ENCODE measurements around the gene DGCR8.

Gene DGCR8

DNA sequence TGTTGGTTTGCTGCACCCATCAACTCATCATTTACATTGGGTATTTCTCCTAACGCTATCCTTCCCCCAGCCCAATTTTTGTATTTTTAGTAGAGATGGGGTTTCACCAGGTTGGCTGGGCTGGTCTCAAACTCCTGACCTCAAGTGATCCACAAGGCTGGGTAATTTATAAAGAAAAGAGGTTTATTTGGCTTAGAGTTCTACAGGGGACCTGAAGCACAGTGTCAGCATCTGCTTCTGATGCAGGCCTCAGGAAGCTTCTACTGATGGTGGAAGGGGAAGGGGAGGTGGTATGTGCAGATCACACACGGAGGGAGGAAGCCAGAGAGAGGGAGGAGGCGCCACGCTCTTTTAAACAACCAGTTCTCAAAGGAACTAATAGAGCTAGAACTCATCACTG lies 33.3 kb upstream of the DGCR8 start:
- DNase-seq (ENCODE audit: extremely low spot score): no peak
- ChIA-PET POLR2A (no interaction called here), CTCF (no interaction called here)
- no peak for TF ChIP-seq L3MBTL2 (conservative IDR thresholded peaks at IDR 0.05)
- no peak for TF ChIP-seq FOXK2 (IDR thresholded peaks at IDR 0.05)
- no peak for TF ChIP-seq ARNT (IDR thresholded peaks at IDR 0.05)
- TF ChIP-seq LEF1 (IDR thresholded peaks at IDR 0.05; ENCODE audit: borderline replicate concordance): no peak
- TF ChIP-seq SUZ12 (IDR thresholded peaks at IDR 0.05): no peak
- no peak for TF ChIP-seq CTBP1 (IDR thresholded peaks at IDR 0.05; ENCODE audit: borderline replicate concordance)
- TF ChIP-seq ELF4 (IDR thresholded peaks at IDR 0.05): no peak
- no peak for TF ChIP-seq NFRKB (IDR thresholded peaks at IDR 0.05)
- TF ChIP-seq, protein P1, sequence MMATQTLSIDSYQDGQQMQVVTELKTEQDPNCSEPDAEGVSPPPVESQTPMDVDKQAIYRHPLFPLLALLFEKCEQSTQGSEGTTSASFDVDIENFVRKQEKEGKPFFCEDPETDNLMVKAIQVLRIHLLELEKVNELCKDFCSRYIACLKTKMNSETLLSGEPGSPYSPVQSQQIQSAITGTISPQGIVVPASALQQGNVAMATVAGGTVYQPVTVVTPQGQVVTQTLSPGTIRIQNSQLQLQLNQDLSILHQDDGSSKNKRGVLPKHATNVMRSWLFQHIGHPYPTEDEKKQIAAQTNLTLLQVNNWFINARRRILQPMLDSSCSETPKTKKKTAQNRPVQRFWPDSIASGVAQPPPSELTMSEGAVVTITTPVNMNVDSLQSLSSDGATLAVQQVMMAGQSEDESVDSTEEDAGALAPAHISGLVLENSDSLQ (IDR thresholded peaks at IDR 0.05): no peak
- TF ChIP-seq BHLHE40 (IDR thresholded peaks at IDR 0.05; ENCODE audit: borderline replicate concordance): no peak
- TF ChIP-seq FOXM1 (IDR thresholded peaks at IDR 0.05; ENCODE audit: borderline replicate concordance): no peak
- TF ChIP-seq SP1 (IDR thresholded peaks at IDR 0.05): no peak

DNA sequence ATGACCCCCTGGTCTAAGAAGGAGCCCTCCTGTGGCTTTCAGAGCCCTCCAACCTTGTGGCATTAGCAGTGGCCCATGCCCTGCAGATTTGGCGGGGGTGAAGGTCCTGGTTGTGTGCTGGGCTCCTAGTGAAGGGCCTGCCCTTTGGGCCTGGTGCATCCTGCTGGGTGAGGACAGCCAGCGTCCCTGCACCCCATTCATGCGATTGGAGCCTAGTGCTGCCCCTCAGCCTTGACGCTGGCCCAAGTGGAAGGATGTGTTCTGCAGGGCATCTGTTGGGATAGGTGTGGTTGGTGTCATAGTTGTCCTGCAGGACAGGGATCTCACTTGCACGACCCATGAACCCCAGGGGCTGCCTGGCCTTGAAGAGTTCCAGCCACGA lies 28.1 kb upstream of the DGCR8 start:
- CTCF ChIA-PET: no interaction called here
- DNase-seq (ENCODE audit: extremely low spot score): no peak
- TF ChIP-seq L3MBTL2 (conservative IDR thresholded peaks at IDR 0.05) (no peak), ELF4 (IDR thresholded peaks at IDR 0.05) (no peak), FOXA1 (IDR thresholded peaks at IDR 0.05) (no peak), BHLHE40 (IDR thresholded peaks at IDR 0.05; ENCODE audit: borderline replicate concordance) (no peak), ARNT (IDR thresholded peaks at IDR 0.05) (no peak), TARDBP (IDR thresholded peaks at IDR 0.05) (no peak), FOXK2 (IDR thresholded peaks at IDR 0.05) (no peak), FOXM1 (IDR thresholded peaks at IDR 0.05; ENCODE audit: borderline replicate concordance) (no peak), SP1 (IDR thresholded peaks at IDR 0.05) (no peak)
- POLR2A ChIA-PET: no interaction called here

DNA sequence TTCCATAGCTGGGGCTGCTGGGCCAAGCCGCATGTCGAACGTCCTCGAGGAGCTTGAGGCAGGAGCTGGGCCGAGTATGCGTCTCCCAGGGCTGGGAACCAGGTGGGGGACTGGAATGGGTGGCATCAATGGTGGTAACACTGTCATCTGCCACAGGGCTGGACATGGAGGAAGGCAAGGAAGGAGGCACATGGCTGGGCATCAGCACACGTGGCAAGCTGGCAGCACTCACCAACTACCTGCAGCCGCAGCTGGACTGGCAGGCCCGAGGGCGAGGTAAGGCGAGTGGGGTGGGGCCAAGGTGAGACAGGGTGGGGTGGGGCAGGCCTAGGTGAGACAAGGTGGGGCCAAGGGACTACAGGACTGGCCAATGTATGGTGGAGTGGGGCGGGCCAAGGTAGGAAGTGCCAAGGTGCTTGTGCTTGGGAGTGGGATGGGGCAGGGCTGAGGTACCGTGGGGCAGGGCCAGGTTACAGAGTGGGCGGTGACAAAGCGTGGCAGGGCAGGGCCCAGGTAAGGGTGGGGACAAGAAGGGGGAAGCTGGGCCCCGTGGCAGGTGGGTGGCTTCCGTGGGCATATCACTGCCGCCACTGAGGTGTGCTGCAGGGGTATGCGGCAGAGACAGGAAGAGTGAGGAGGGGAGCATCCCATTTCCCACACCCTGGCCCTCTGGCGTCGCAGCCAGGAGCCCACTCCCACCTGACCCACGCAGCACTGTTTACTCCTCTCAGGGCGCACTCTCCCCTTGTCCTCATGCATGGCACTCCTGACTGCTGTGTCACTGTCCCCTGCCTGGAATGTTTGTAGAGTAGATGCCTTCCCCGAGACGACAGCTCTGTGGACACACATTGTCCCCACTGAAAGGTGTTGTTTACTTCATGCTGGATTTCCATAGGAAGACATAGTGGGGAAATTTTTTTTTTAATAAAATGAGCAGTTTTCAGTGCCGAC lies 27.5 kb upstream of the DGCR8 start:
- CTCF ChIA-PET: no interaction called here
- POLR2A ChIA-PET: no interaction called here
- no peak for DNase-seq (ENCODE audit: extremely low spot score)
- no peak for TF ChIP-seq FOXM1 (IDR thresholded peaks at IDR 0.05; ENCODE audit: borderline replicate concordance)
- TF ChIP-seq SUZ12 (IDR thresholded peaks at IDR 0.05): no peak
- TF ChIP-seq ZNF384 (IDR thresholded peaks at IDR 0.05): no peak
- no peak for TF ChIP-seq L3MBTL2 (conservative IDR thresholded peaks at IDR 0.05)
- TF ChIP-seq BHLHE40 (IDR thresholded peaks at IDR 0.05; ENCODE audit: borderline replicate concordance): no peak
- TF ChIP-seq LEF1 (IDR thresholded peaks at IDR 0.05; ENCODE audit: borderline replicate concordance): no peak
- TF ChIP-seq CTBP1 (IDR thresholded peaks at IDR 0.05; ENCODE audit: borderline replicate concordance): no peak
- no peak for TF ChIP-seq TARDBP (IDR thresholded peaks at IDR 0.05)
- TF ChIP-seq, protein P1 (IDR thresholded peaks at IDR 0.05): no peak
- TF ChIP-seq ELF4 (IDR thresholded peaks at IDR 0.05): no peak
- no peak for TF ChIP-seq HDGF (IDR thresholded peaks at IDR 0.05; ENCODE audit: borderline replicate concordance)
- no peak for TF ChIP-seq FOXA1 (IDR thresholded peaks at IDR 0.05)

DNA sequence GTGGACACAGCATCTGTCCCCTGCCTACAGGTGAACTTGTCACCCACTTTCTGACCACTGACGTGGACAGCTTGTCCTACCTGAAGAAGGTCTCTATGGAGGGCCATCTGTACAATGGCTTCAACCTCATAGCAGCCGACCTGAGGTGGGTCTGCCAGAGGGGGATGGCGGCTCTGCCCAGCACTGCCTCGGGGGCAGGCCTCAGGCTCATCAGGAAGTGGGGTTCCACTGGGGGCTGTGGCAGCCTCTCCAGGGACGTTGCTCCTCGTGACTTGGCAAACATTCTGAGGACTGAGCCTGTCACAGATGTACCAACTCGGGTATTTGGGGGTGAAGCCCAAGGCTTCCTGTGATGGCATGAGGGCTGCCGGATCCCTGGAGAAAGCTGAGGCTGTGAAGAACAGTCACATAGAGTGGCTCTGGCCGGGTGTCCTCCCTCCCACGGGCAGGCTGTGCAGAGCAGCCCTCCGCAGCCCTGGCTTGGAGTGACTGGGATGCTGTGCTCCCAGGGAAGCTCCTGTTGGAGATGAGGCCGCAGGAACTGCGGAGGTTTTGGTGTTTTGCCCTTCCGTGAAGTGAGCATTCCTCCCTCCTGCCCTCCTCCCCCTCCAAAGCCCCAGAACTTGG lies 26.5 kb upstream of the DGCR8 start:
- POLR2A ChIA-PET: no interaction called here
- CTCF ChIA-PET: no interaction called here
- TF ChIP-seq FOXK2 (IDR thresholded peaks at IDR 0.05) (no peak), NFRKB (IDR thresholded peaks at IDR 0.05) (no peak), FOXA1 (IDR thresholded peaks at IDR 0.05) (no peak), SP1 (IDR thresholded peaks at IDR 0.05) (no peak), FOXM1 (IDR thresholded peaks at IDR 0.05; ENCODE audit: borderline replicate concordance) (no peak), BHLHE40 (IDR thresholded peaks at IDR 0.05; ENCODE audit: borderline replicate concordance) (no peak), ZNF384 (IDR thresholded peaks at IDR 0.05) (no peak), ARNT (IDR thresholded peaks at IDR 0.05) (no peak), ELF4 (IDR thresholded peaks at IDR 0.05) (no peak), SUZ12 (IDR thresholded peaks at IDR 0.05) (no peak), CTBP1 (IDR thresholded peaks at IDR 0.05; ENCODE audit: borderline replicate concordance) (no peak), HDGF (IDR thresholded peaks at IDR 0.05; ENCODE audit: borderline replicate concordance) (no peak), LEF1 (IDR thresholded peaks at IDR 0.05; ENCODE audit: borderline replicate concordance) (no peak), L3MBTL2 (conservative IDR thresholded peaks at IDR 0.05) (no peak), TARDBP (IDR thresholded peaks at IDR 0.05) (no peak)
- TF ChIP-seq, protein P1 (IDR thresholded peaks at IDR 0.05): no peak
- DNase-seq (ENCODE audit: extremely low spot score): no peak

DNA sequence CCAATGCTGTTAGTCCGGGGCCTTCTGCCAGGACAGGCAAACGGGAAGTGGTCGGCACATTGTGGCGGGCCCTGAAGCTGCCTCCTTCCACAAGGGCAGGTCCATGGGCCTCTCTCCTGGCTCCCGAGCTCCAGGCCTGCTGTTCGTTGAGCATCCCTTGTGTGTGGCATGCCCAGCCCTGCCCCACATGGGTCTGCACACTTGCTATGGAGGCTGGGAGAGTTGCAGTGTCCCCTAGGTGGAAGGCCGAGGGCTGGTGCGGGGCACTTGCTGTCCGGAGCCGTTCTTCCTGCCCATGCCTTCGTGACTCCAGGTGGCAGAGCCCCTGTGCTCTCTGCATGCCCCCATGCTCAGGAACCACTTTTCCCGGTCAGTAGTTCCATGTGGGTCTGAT lies 26.0 kb upstream of the DGCR8 start:
- TF ChIP-seq FOXK2 (IDR thresholded peaks at IDR 0.05) (no peak), ARNT (IDR thresholded peaks at IDR 0.05) (no peak), HDGF (IDR thresholded peaks at IDR 0.05; ENCODE audit: borderline replicate concordance) (no peak), NFRKB (IDR thresholded peaks at IDR 0.05) (no peak)
- ChIA-PET CTCF (no interaction called here), POLR2A (interaction anchor here (0.9 kb wide), 1 partner anchor 29 kb away, joined by 3 read pairs; no protein-coding TSS in a partner anchor)
- DNase-seq (ENCODE audit: extremely low spot score): no peak

DNA sequence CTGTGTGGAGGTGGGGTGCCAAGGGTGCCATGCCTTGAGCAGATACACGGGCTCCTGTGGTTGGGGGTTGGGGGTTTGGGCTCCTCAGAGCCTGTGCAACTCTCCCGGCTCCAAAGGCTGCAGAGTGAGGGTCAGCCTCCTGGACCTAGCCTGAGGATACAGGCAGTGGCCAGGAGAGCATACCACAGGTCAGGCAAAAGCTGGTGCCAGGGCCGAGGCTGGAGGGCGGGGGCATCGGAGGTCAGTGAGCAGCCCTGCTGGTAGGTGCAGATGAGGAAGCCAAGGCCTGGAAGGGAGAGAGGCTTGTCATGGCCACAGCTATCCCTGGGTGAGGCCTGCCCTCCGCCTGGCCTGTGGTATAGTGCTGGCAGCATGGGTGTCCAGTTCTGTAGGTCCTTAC lies 25.6 kb upstream of the DGCR8 start:
- POLR2A ChIA-PET: interaction anchor here (0.9 kb wide), 1 partner anchor 29 kb away, joined by 3 read pairs; no protein-coding TSS in a partner anchor
- TF ChIP-seq SUZ12 (IDR thresholded peaks at IDR 0.05) (no peak), FOXM1 (IDR thresholded peaks at IDR 0.05; ENCODE audit: borderline replicate concordance) (no peak), FOXK2 (IDR thresholded peaks at IDR 0.05) (no peak), HDGF (IDR thresholded peaks at IDR 0.05; ENCODE audit: borderline replicate concordance) (no peak), CTBP1 (IDR thresholded peaks at IDR 0.05; ENCODE audit: borderline replicate concordance) (no peak), TARDBP (IDR thresholded peaks at IDR 0.05) (no peak), L3MBTL2 (conservative IDR thresholded peaks at IDR 0.05) (no peak), ELF4 (IDR thresholded peaks at IDR 0.05) (no peak), FOXA1 (IDR thresholded peaks at IDR 0.05) (no peak), ARNT (IDR thresholded peaks at IDR 0.05) (no peak), ZNF384 (IDR thresholded peaks at IDR 0.05) (no peak), SP1 (IDR thresholded peaks at IDR 0.05) (no peak)
- TF ChIP-seq, protein P1 (IDR thresholded peaks at IDR 0.05): no peak
- DNase-seq (ENCODE audit: extremely low spot score): no peak
- CTCF ChIA-PET: no interaction called here
